EH (cell line): ENCODE results near the gene NMB.
"Not testable (repeated sequence)": the region's sequence is repeated elsewhere in the genome, so short reads cannot be mapped to it uniquely, and the experiment has no call there.

Source experiments
- DNase-seq: peaks from one replicate; pipeline ENCODE4 v3.0.0-alpha.2; 2015; ENCODE audit warnings: low read depth

NMB gene

GRCh38 chr15:84654689-84655453 lies 3.1 kb downstream of the NMB start:
- DNase-seq: peak; percentile 85

- peak; percentile 94 for DNase-seq
Measured at GRCh38 chr15:84653910-84654688, 3.9 kb downstream of the NMB start, which contains the start of gene WDR73. Gene WDR73, minus strand, starts transcription at chr15:84654283. Its CDS starts 9 bp downstream, at chr15:84654274.

- DNase-seq: no peak
Measured at GRCh38 chr15:84653584-84653909, 4.5 kb downstream of the NMB start.

- peak; percentile 41 for DNase-seq
Measured at GRCh38 chr15:84649706-84650105, 8.3 kb downstream of the NMB start.

GRCh38 chr15:84648539-84648938 lies 9.5 kb downstream of the NMB start:
- DNase-seq: peak; percentile 42

- DNase-seq: no peak
Measured at GRCh38 chr15:84647726-84648125, 10.3 kb downstream of the NMB start.

- DNase-seq: no peak
Measured at GRCh38 chr15:84645997-84646396, 12.0 kb downstream of the NMB start.

GRCh38 chr15:84645496-84645895 lies 12.5 kb downstream of the NMB start:
- DNase-seq: no peak

GRCh38 chr15:84643838-84644237 lies 14.2 kb downstream of the NMB start:
- DNase-seq: no peak

GRCh38 chr15:84642640-84643039 lies 15.4 kb downstream of the NMB start:
- not testable (repeated sequence) for DNase-seq

- DNase-seq: not testable (repeated sequence)
Measured at GRCh38 chr15:84641871-84642270, 16.1 kb downstream of the NMB start.

- peak; percentile 19 for DNase-seq
Measured at GRCh38 chr15:84638103-84638502, 19.9 kb downstream of the NMB start.

GRCh38 chr15:84634228-84634837 lies 23.7 kb downstream of the NMB start:
- DNase-seq: no peak

- peak; percentile 80 for DNase-seq
Measured at GRCh38 chr15:84633311-84634227, 24.4 kb downstream of the NMB start.

GRCh38 chr15:84631706-84632272 lies 26.2 kb downstream of the NMB start:
- peak; percentile 50 for DNase-seq

- DNase-seq: no peak
Measured at GRCh38 chr15:84629033-84629432, 29.0 kb downstream of the NMB start.

- no peak for DNase-seq
Measured at GRCh38 chr15:84625123-84625522, 32.9 kb downstream of the NMB start.

GRCh38 chr15:84624359-84624758 lies 33.6 kb downstream of the NMB start:
- DNase-seq: no peak

- no peak for DNase-seq
Measured at GRCh38 chr15:84621358-84621979, 36.5 kb downstream of the NMB start.

- DNase-seq: no peak
Measured at GRCh38 chr15:84620626-84621025, 37.4 kb downstream of the NMB start.

- no peak for DNase-seq
Measured at GRCh38 chr15:84616235-84616634, 41.8 kb downstream of the NMB start.
